ENCODE data around the gene KITLG. TPM values are rescaled to one million over a fixed set of nuclear protein-coding genes. Genes with fewer than 3 reads are reported as not detected.
"Not testable (repeated sequence)": the region's sequence is repeated elsewhere in the genome, so short reads cannot be mapped to it uniquely, and the experiment has no call there.

KITLG gene
- total RNA-seq (10 to 100 TPM in 2 of 6 donors, 1 to 10 TPM in 4; 3.0 to 14.3 (median 6.0) TPM), polyA plus RNA-seq (1 to 10 TPM; 1.5 to 2.4 TPM)

GRCh38 chr12:88580051-88580871 is at the start of gene KITLG:
KITLG (minus strand) TSS chr12:88580471; CDS start chr12:88580278, 193 bp downstream.
- WGBS, 2 donors: 0% methylated on average over 73 of the region's 73 CpGs
- intact Hi-C loops (cut with DNase I): no loop called here
- Histone ChIP-seq H3K27ac (peak within 1 kb of the TSS; percentile 21 to 74 (median 60)), H3K36me3 (no peaks in the 10 kb centered on the region), H3K4me1 (peaks cover 3 to 15% (median 12%) of the 10 kb centered on the region in 3 donors), H3K9me3 (no peaks in the 10 kb centered on the region), H3K27me3 (no peaks in the 10 kb centered on the region), H3K4me3 (peak within 1 kb of the TSS; percentile 43 to 64 (median 56))
- no peak for FAIRE-seq
- peak; percentile 81 to 95 (median 89) for DNase-seq
- peak; percentile 92 to 97 (median 94) for ATAC-seq
- TF ChIP-seq CTCF (IDR thresholded peaks at IDR 0.05): peak in 1 of 4 donors; percentile 11

GRCh38 chr12:88628856-88629509 is 48.7 kb upstream of the KITLG start:
- peak overlapping the region in 1 of 4 donors; percentile 33 for H3K27ac ChIP-seq
- DNase-seq: peak in 4 of 6 donors; percentile 24 to 62 (median 55)

GRCh38 chr12:88628035-88628434 is 47.8 kb upstream of the KITLG start:
- ATAC-seq: peak in 3 of 4 donors; percentile 55 to 70 (median 62)
- FAIRE-seq; intact Hi-C loops (cut with DNase I); DNase-seq; H3K4me1 ChIP-seq; H3K27ac ChIP-seq; H3K36me3 ChIP-seq; H3K27me3 ChIP-seq; H3K9me3 ChIP-seq; H3K4me3 ChIP-seq: not testable (repeated sequence)
- 40 to 49% methylated on average over 1 of the region's 1 CpG for WGBS, 2 donors

More at GRCh38 chr12:88628856-88629509, 48.7 kb upstream of the KITLG start:
- FAIRE-seq (no peak), ATAC-seq (peak; percentile 87 to 91 (median 88))
- Histone ChIP-seq H3K36me3 (no peaks in the 10 kb centered on the region), H3K27me3 (no peaks in the 10 kb centered on the region), H3K4me3 (no peak overlapping the region), H3K9me3 (no peaks in the 10 kb centered on the region), H3K4me1 (peaks cover 0 to 6% (median 3%) of the 10 kb centered on the region in 3 donors)
- intact Hi-C loops (cut with DNase I): no loop called here
- 35 to 49% methylated on average over 2 of the region's 2 CpGs for WGBS, 2 donors
- no peak for TF ChIP-seq CTCF (IDR thresholded peaks at IDR 0.05)

GRCh38 chr12:88627501-88627900 is 47.2 kb upstream of the KITLG start:
- DNase-seq (no peak), FAIRE-seq (no peak), ATAC-seq (no peak)
- TF ChIP-seq CTCF (IDR thresholded peaks at IDR 0.05): no peak
- Histone ChIP-seq H3K4me3 (no peak overlapping the region), H3K27ac (no peak overlapping the region), H3K9me3 (no peaks in the 10 kb centered on the region), H3K4me1 (peaks cover 0 to 6% (median under 1%) of the 10 kb centered on the region in 3 donors), H3K36me3 (no peaks in the 10 kb centered on the region), H3K27me3 (no peaks in the 10 kb centered on the region)
- intact Hi-C loops (cut with DNase I): no loop called here
- WGBS, 2 donors: 57 to 60% methylated on average over 1 of the region's 1 CpG

GRCh38 chr12:88625356-88625755 is 45.1 kb upstream of the KITLG start:
- peaks cover 0 to 6% (median 0%) of the 10 kb centered on the region in 3 donors for H3K4me1 ChIP-seq
- ATAC-seq (no peak), FAIRE-seq (no peak), DNase-seq (no peak)
- no peaks in the 10 kb centered on the region for H3K36me3 ChIP-seq
- TF ChIP-seq CTCF (IDR thresholded peaks at IDR 0.05): no peak
- H3K27me3 ChIP-seq: no peaks in the 10 kb centered on the region
- H3K9me3 ChIP-seq: no peaks in the 10 kb centered on the region
- H3K27ac ChIP-seq: no peak overlapping the region
- 78 to 80% methylated on average over 7 of the region's 7 CpGs for WGBS, 2 donors
- intact Hi-C loops (cut with DNase I): no loop called here
- no peak overlapping the region for H3K4me3 ChIP-seq

Data from pancreas (tissue), 10 donors.